H1 (cell line): ENCODE measurements around the gene POLE. TPM values are rescaled to one million over a fixed set of nuclear protein-coding genes. Genes with fewer than 3 reads are reported as not detected.

Experiments
- CTCF ChIA-PET: fragments of 300-600 bp; sonication (Branson Sonifier 250); formaldehyde crosslinking; loops from one replicate; lab custom pipeline; 2021; ENCODE audit not compliant: partially characterized antibody; lab: Charles Lee
- POLR2A ChIA-PET: fragments of 300-600 bp; sonication (Branson Sonifier 250); formaldehyde crosslinking; loops from one replicate; lab custom pipeline; 2021; ENCODE audit warnings: inconsistent platforms; ENCODE audit not compliant: partially characterized antibody; lab: Charles Lee
- DNase-seq, 2 experiments: peaks; one replicate each; pipeline versions ENCODE4 v3.0.0 to v3.0.0-alpha.2; 2010 to 2022; ENCODE audit warnings: low spot score in 2 of 2, low read depth in 1 of 2, mixed read lengths in 1 of 2
- FAIRE-seq: peaks from 2 replicates; lab custom pipeline; 2011; peaks lifted over from hg19 to GRCh38; lab: Jason Lieb, UNC
- H2AFZ ChIP-seq: 2 replicates; pipeline ENCODE4 v1.8.1; 2012; ENCODE audit warnings: low read length, inconsistent platforms
- H2AK5ac ChIP-seq: 2 replicates; pipeline ENCODE4 v1.6.1; 2013; ENCODE audit warnings: low read depth, low read length
- H2BK120ac ChIP-seq: replicated peaks from 2 replicates; pipeline ENCODE3; 2013; ENCODE audit warnings: low read depth, low read length, inconsistent platforms
- H2BK12ac ChIP-seq: 2 replicates; pipeline ENCODE4 v1.6.1; 2013; ENCODE audit warnings: low read depth, low read length
- H2BK15ac ChIP-seq: 2 replicates; pipeline ENCODE4 v1.6.1; 2013; ENCODE audit warnings: low read length
- H2BK20ac ChIP-seq: 2 replicates; pipeline ENCODE4 v1.6.1; 2013; ENCODE audit warnings: low read length
- H2BK5ac ChIP-seq: 2 replicates; pipeline ENCODE4 v1.6.1; 2013; ENCODE audit warnings: low read depth, low read length
- H3K14ac ChIP-seq: 2 replicates; pipeline ENCODE4 v1.6.1; 2013; ENCODE audit warnings: inconsistent platforms; ENCODE audit not compliant: insufficient read length
- H3K18ac ChIP-seq: 2 replicates; pipeline ENCODE4 v1.6.1; 2013; ENCODE audit warnings: low read length; ENCODE audit errors: extremely low read depth
- H3K23ac ChIP-seq: 2 replicates; pipeline ENCODE4 v1.6.1; 2013; ENCODE audit warnings: inconsistent platforms; ENCODE audit not compliant: insufficient read length
- H3K23me2 ChIP-seq: 2 replicates; pipeline ENCODE4 v1.6.1; 2013; ENCODE audit warnings: low read depth, low read length
- H3K27ac ChIP-seq: 2 replicates; pipeline ENCODE4 v1.6.1; 2011; ENCODE audit warnings: low read depth, low read length, inconsistent platforms
- H3K27me3 ChIP-seq, 4 experiments: replicated peaks in 1 of 4; 1 replicate in 1 of 4; 2 replicates in 3 of 4; pipeline versions ENCODE4 v1.6.1 to v1.8.1; 2011 to 2013; ENCODE audit warnings: low read length in 3 of 4, mild to moderate bottlenecking in 3 of 4, inconsistent platforms in 2 of 4, mixed read lengths in 2 of 4, moderate library complexity in 1 of 4; ENCODE audit not compliant: control insufficient read depth in 3 of 4, insufficient read depth in 3 of 4; ENCODE audit errors: extremely low read depth in 1 of 4
- H3K36me3 ChIP-seq, 4 experiments: 2 replicates each; pipeline versions ENCODE4 v1.6.1 to v1.8.1; 2011 to 2013; ENCODE audit warnings: mild to moderate bottlenecking in 4 of 4, low read length in 3 of 4, moderate library complexity in 2 of 4, control low read depth in 1 of 4, inconsistent platforms in 1 of 4; ENCODE audit not compliant: insufficient read depth in 4 of 4, control insufficient read depth in 2 of 4
- H3K4ac ChIP-seq: replicated peaks from 2 replicates; pipeline ENCODE3; 2013; ENCODE audit warnings: low read length, low read depth, mixed read lengths, inconsistent platforms; ENCODE audit not compliant: insufficient read length
- H3K4me1 ChIP-seq, 4 experiments: replicated peaks in 1 of 4; 1 replicate in 1 of 4; 2 replicates in 3 of 4; pipeline versions ENCODE4 v1.6.1 to v1.8.1; 2011 to 2013; ENCODE audit warnings: low read length in 3 of 4, inconsistent platforms in 2 of 4, mixed read lengths in 1 of 4; ENCODE audit not compliant: insufficient read depth in 4 of 4, control insufficient read depth in 3 of 4
- H3K4me2 ChIP-seq, 2 experiments: 2 replicates each; pipeline versions ENCODE4 v1.6.1 to v1.8.1; 2011 to 2013; ENCODE audit warnings: low read depth in 2 of 2, low read length in 2 of 2, control low read depth in 1 of 2, inconsistent platforms in 1 of 2, mild to moderate bottlenecking in 1 of 2; ENCODE audit not compliant: insufficient read depth in 1 of 2
- H3K4me3 ChIP-seq, 4 experiments: fragments of 200-600, 300-600 bp in 1 of 4; sonication (generic), shearing (Covaris generic), sonication (Bioruptor Twin) in 1 of 4; 2 replicates each; pipeline versions ENCODE4 v1.5.1 to v1.8.1; 2011 to 2016; ENCODE audit warnings: low read length in 4 of 4, low read depth in 3 of 4, control low read depth in 2 of 4, inconsistent platforms in 2 of 4, mild to moderate bottlenecking in 2 of 4, mixed read lengths in 1 of 4, moderate library complexity in 1 of 4; ENCODE audit not compliant: insufficient read depth in 2 of 4; ENCODE audit errors: extremely low read depth in 1 of 4
- H3K56ac ChIP-seq: replicated peaks from 2 replicates; pipeline ENCODE3; 2013; ENCODE audit warnings: low read depth, mild to moderate bottlenecking, mixed read lengths, low read length, inconsistent platforms; ENCODE audit not compliant: insufficient read length
- H3K79me1 ChIP-seq: 2 replicates; pipeline ENCODE4 v1.6.1; 2013; ENCODE audit warnings: low read depth, low read length, control low read depth
- H3K79me2 ChIP-seq, 2 experiments: 2 replicates each; pipeline versions ENCODE4 v1.6.1 to v1.8.1; 2012 to 2013; ENCODE audit warnings: low read length in 2 of 2, mild to moderate bottlenecking in 2 of 2, inconsistent platforms in 1 of 2; ENCODE audit not compliant: insufficient read depth in 2 of 2, control insufficient read depth in 1 of 2
- H3K9ac ChIP-seq, 4 experiments: replicated peaks in 1 of 4; 1 replicate in 1 of 4; 2 replicates in 3 of 4; pipeline versions ENCODE4 v1.6.1 to v1.8.1; 2011 to 2013; ENCODE audit warnings: low read depth in 3 of 4, low read length in 3 of 4, control low read depth in 2 of 4, mild to moderate bottlenecking in 2 of 4, moderate library complexity in 2 of 4, inconsistent platforms in 1 of 4; ENCODE audit errors: extremely low read depth in 1 of 4
- H3K9me3 ChIP-seq, 2 experiments: 2 replicates each; pipeline versions ENCODE4 v1.6.1 to v1.8.1; 2012 to 2013; ENCODE audit warnings: mild to moderate bottlenecking in 2 of 2, moderate library complexity in 2 of 2, control low read depth in 1 of 2, inconsistent platforms in 1 of 2, low read depth in 1 of 2, low read length in 1 of 2, mixed read lengths in 1 of 2; ENCODE audit not compliant: insufficient read depth in 2 of 2
- H4K20me1 ChIP-seq, 2 experiments: replicated peaks in 1 of 2; 2 replicates each; pipeline versions ENCODE3 to v1.8.1; 2011 to 2013; ENCODE audit warnings: inconsistent platforms in 2 of 2, low read length in 2 of 2, mild to moderate bottlenecking in 1 of 2; ENCODE audit not compliant: insufficient read depth in 2 of 2, control insufficient read depth in 1 of 2
- H4K5ac ChIP-seq: 2 replicates; pipeline ENCODE4 v1.6.1; 2013; ENCODE audit warnings: low read length, low read depth, mixed read lengths, inconsistent platforms; ENCODE audit not compliant: insufficient read length
- H4K8ac ChIP-seq: 2 replicates; pipeline ENCODE4 v1.8.0; 2013; ENCODE audit warnings: mild to moderate bottlenecking, moderate library complexity, low read length, inconsistent platforms; ENCODE audit not compliant: insufficient read depth; ENCODE audit errors: extremely low read depth
- H4K91ac ChIP-seq: replicated peaks from 2 replicates; pipeline ENCODE3; 2013; ENCODE audit warnings: low read length, mixed read lengths, inconsistent platforms; ENCODE audit not compliant: insufficient read length
- WGBS, 2 experiments: shearing (Covaris generic) in 1 of 2; methylation state at CpG; one replicate each; pipeline versions ENCODE4 v1.1.6 to v1.1.7; 2013 to 2015; ENCODE audit warnings: low lambda C conversion rate in 2 of 2, mixed read lengths in 2 of 2, inconsistent platforms in 1 of 2, low coverage in 1 of 2, missing lambda C conversion rate in 1 of 2; ENCODE audit not compliant: insufficient replicate concordance in 2 of 2, insufficient coverage in 1 of 2, insufficient read length in 1 of 2; ENCODE audit errors: extremely low coverage in 1 of 2, missing lambda C conversion rate in 1 of 2; 5-methylcytosine and 5-hydroxymethylcytosine counted together
- polyA plus RNA-seq, 7 experiments: library from polyadenylated mRNA; depleted of rRNA in 3 of 7; stranded (reverse) in 5 of 7; unstranded in 2 of 7; fragments of >200 nt in 5 of 7; fragments of 200-250 nt in 2 of 7; gene quantifications; 1 replicate in 5 of 7; 2 replicates in 1 of 7; 4 replicates in 1 of 7; pipeline versions ENCODE4 v1.2.1 to v1.2.3, GENCODE V29; 2011 to 2013; ENCODE audit warnings: missing spikeins in 2 of 7, mixed read lengths in 2 of 7
- total RNA-seq: library from RNA; stranded (reverse); fragmentation: NEBNext Ultra II Directional; extraction: Animal tissue kit (Norgen Biotek cat#: 25700); gene quantifications from 2 replicates; pipeline ENCODE4 v1.2.1, GENCODE V29; 2021

Gene POLE
- total and polyA plus RNA-seq, 2 of the 8 experiments (the other 6 are each of a cell fraction or from before 2014, with no cell fraction given) = 59.7 to 115 TPM

DNA sequence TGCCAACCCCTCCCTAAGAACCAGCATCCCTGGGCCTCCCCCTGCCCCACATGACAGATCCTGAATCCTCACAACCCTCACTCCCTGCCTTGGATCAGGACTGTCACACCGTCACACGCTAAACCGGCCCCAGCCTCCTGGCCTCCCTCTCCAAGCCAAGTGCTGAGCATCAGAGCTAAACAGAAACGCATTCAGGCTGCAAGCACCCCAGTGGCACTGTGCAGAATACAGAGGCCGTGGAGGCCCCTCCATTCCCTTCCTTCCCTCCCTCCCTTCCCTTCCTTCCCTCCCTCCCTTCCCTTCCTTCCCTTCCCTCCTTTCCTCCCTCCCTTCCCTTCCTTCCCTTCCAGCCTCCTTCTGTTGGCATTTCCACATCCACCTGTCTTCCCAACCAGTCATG, 12.6 kb downstream of the POLE start:
- no peak overlapping the region for H3K4me3 ChIP-seq
- H2BK5ac ChIP-seq = no peak overlapping the region
- H3K9me3 ChIP-seq = no peaks in the 10 kb centered on the region
- H2BK12ac ChIP-seq = no peak overlapping the region
- H2AFZ ChIP-seq = no peak overlapping the region
- ChIA-PET CTCF (no interaction called here), POLR2A (no interaction called here)
- H3K4me2 ChIP-seq = no peak overlapping the region
- WGBS, 2 experiments = 86% methylated on average over 4 of the region's 5 CpGs; no CpG with 5 or more reads in 1 of the 2 experiments
- no peak overlapping the region for H3K23ac ChIP-seq
- no peak overlapping the region for H4K8ac ChIP-seq
- no peak overlapping the region for H3K27ac ChIP-seq
- no peak overlapping the region for H3K9ac ChIP-seq
- no peak overlapping the region for H2BK15ac ChIP-seq
- H3K27me3 ChIP-seq = no peaks in the 10 kb centered on the region
- no peak overlapping the region for H3K4ac ChIP-seq
- H4K5ac ChIP-seq = no peak overlapping the region
- peaks cover 8% of the 10 kb centered on the region for H3K79me1 ChIP-seq
- no peak overlapping the region for H3K14ac ChIP-seq
- H2BK120ac ChIP-seq = no peak overlapping the region
- no peak overlapping the region for H3K56ac ChIP-seq
- peaks cover 48 to 89% (median 67%) of the 10 kb centered on the region in 4 experiments for H3K36me3 ChIP-seq
- no peak overlapping the region for H2AK5ac ChIP-seq
- H3K23me2 ChIP-seq = no peaks in the 10 kb centered on the region; the same call in 1 of the 2 replicates
- DNase-seq (no peak), FAIRE-seq (no peak)
- no peak overlapping the region for H4K91ac ChIP-seq
- H4K20me1 ChIP-seq = peaks cover 5 to 29% of the 10 kb centered on the region in 2 experiments
- H3K79me2 ChIP-seq = peaks cover 3 to 12% of the 10 kb centered on the region in 2 experiments; a peak in 3 of 4 replicates
- no peak overlapping the region for H3K18ac ChIP-seq
- H3K4me1 ChIP-seq = no peaks in the 10 kb centered on the region; a peak in 2 of 7 replicates
- no peak overlapping the region for H2BK20ac ChIP-seq
